ENCODE results near the gene SOX30.

SOX30 gene

GRCh38 chr5:157590478-157590877, 61.8 kb downstream of the SOX30 start:
- Histone ChIP-seq H3K4me1 (ENCODE audit: insufficient read depth, low read length) (no peaks in the 10 kb centered on the region), H3K9ac (ENCODE audit: low read depth, low read length) (no peak overlapping the region), H3K36me3 (ENCODE audit: insufficient read depth, low read length) (no peaks in the 10 kb centered on the region), H3K9me3 (ENCODE audit: control insufficient read depth, insufficient read depth, low read length) (no peaks in the 10 kb centered on the region)

- no peaks in the 10 kb centered on the region for H3K4me1 ChIP-seq (ENCODE audit: insufficient read depth, low read length)
Measured at GRCh38 chr5:157584628-157585027, 67.6 kb downstream of the SOX30 start.

GRCh38 chr5:157582731-157583620, 69.3 kb downstream of the SOX30 start:
- Histone ChIP-seq H3K36me3 (ENCODE audit: insufficient read depth, low read length) (no peaks in the 10 kb centered on the region), H3K9ac (ENCODE audit: low read depth, low read length) (no peak overlapping the region), H3K4me1 (ENCODE audit: insufficient read depth, low read length) (no peaks in the 10 kb centered on the region; the same call in 1 of the 2 replicates), H3K9me3 (ENCODE audit: control insufficient read depth, insufficient read depth, low read length) (no peaks in the 10 kb centered on the region)

More at GRCh38 chr5:157584628-157585027, 67.6 kb downstream of the SOX30 start:
- Histone ChIP-seq H3K9ac (ENCODE audit: low read depth, low read length) (no peak overlapping the region), H3K36me3 (ENCODE audit: insufficient read depth, low read length) (no peaks in the 10 kb centered on the region), H3K9me3 (ENCODE audit: control insufficient read depth, insufficient read depth, low read length) (no peaks in the 10 kb centered on the region)

- Histone ChIP-seq H3K9me3 (ENCODE audit: control insufficient read depth, insufficient read depth, low read length) (no peaks in the 10 kb centered on the region), H3K4me1 (ENCODE audit: insufficient read depth, low read length) (no peaks in the 10 kb centered on the region; the same call in 1 of the 2 replicates), H3K9ac (ENCODE audit: low read depth, low read length) (no peak overlapping the region), H3K36me3 (ENCODE audit: insufficient read depth, low read length) (no peaks in the 10 kb centered on the region)
Measured at GRCh38 chr5:157581901-157582300, 70.3 kb downstream of the SOX30 start.

- no peak overlapping the region for H3K9ac ChIP-seq (ENCODE audit: low read depth, low read length)
Measured at GRCh38 chr5:157578079-157578780, 74.0 kb downstream of the SOX30 start.

GRCh38 chr5:157576678-157577077, 75.6 kb downstream of the SOX30 start:
- Histone ChIP-seq H3K9ac (ENCODE audit: low read depth, low read length) (no peak overlapping the region), H3K36me3 (ENCODE audit: insufficient read depth, low read length) (no peaks in the 10 kb centered on the region), H3K4me1 (ENCODE audit: insufficient read depth, low read length) (peaks cover 2% of the 10 kb centered on the region), H3K9me3 (ENCODE audit: control insufficient read depth, insufficient read depth, low read length) (no peaks in the 10 kb centered on the region)

More at GRCh38 chr5:157578079-157578780, 74.0 kb downstream of the SOX30 start:
- no peaks in the 10 kb centered on the region; the same call in 1 of the 2 replicates for H3K4me1 ChIP-seq (ENCODE audit: insufficient read depth, low read length)
- no peaks in the 10 kb centered on the region for H3K9me3 ChIP-seq (ENCODE audit: control insufficient read depth, insufficient read depth, low read length)
- H3K36me3 ChIP-seq (ENCODE audit: insufficient read depth, low read length), result no peaks in the 10 kb centered on the region
